ENCODE data around the gene SYNPO2.
"Not testable (repeated sequence)": the region's sequence is repeated elsewhere in the genome, so short reads cannot be mapped to it uniquely, and the experiment has no call there.

SYNPO2 gene

DNA sequence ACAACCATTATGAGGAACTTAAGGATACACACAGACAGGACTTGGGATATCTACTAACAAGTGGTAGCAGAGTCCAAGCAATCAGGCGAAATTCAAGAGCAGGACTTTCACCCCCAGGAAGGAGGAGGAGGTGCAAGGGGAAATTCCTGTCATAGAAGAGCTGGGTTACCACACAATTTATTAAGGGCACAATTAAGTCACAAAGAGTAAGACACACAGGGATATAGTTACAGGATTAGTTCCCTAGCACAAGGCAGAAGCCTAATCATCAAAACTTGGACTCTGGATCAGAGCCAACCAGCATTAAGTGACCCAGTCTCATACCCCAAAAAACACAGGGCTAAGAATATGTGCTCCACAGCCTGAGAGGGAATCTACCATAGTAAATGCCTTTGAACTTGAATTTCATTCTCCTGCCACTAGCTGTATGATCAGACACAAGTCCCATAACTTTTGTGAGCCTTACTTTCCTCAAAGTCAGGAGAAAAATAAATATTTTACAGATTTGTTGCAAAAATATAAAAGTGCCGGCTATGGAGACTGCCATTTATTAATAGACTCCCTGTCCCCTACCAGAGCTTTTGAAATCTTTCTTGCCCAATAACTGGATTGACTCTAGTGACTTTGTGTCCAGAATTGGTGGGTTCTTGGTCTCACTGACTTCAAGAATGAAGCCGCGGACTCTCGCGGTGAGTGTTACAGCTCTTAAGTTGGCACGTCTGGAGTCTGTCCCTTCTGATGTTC is 87.0 kb downstream of the SYNPO2 start:
- DNase-seq, result no peak

DNA sequence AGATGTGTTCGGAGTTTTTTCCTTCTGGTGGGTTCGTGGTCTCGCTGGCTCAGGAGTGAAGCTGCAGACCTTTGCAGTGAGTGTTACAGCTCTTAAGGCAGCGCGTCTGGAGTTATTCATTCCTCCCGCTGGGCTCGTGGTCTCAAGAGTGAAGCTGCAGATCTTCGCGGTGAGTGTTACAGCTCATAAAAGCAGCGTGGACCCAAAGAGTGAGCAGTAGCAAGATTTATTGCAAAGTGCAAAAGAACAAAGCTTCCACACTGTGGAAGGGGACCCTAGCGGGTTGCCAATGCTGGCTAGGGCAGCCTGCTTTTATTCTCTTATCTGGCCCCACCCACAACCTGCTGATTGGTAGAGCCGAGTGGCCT is 87.5 kb downstream of the SYNPO2 start:
- not testable (repeated sequence) for DNase-seq

DNA sequence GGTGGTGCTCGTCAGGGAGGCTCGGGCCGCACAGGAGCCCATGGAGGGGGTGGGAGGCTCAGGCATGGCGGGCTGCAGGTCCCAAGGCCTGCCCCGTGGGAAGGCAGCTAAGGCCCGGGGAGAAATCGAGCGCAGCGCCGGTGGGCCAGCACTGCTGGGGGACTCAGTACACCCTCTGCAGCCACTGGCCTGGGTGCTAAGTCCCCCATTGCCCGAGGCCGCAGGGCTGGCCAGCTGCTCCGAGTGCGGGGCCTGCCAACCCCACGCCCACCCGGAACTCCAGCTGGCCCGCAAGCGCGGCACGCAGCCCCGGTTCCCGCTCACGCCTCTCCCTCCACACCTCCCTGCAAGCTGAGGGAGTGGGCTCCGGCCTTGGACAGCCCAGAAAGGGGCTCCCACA is 88.4 kb downstream of the SYNPO2 start:
- DNase-seq, result not testable (repeated sequence)

DNA sequence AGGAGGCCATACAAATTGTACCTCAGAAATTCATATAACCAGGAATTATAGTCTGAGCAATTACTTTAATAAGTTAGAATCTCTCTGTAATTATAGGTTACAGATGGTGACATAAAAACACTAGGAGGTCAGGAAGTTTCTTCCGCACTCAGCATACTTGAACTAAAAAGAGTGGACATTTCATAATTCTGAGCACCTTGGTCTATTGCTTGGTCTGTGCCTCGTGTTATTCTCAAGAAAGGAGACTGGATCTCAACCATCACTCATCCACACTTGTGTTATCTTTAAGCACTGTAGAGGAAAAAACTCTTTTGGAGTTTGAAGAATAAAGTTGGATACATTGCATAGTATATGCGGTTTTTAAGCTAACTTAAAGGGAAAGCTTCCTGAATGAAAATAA is 91.1 kb downstream of the SYNPO2 start:
- no peak for DNase-seq

GRCh38 chr4:118981171-118981838 is 92.7 kb downstream of the SYNPO2 start:
- DNase-seq, result no peak

- DNase-seq, result peak; percentile 65
Observed at GRCh38 chr4:118981839-118982381, 93.3 kb downstream of the SYNPO2 start.

- no peak for DNase-seq
Observed at GRCh38 chr4:118983293-118983692, 94.6 kb downstream of the SYNPO2 start.

DNA sequence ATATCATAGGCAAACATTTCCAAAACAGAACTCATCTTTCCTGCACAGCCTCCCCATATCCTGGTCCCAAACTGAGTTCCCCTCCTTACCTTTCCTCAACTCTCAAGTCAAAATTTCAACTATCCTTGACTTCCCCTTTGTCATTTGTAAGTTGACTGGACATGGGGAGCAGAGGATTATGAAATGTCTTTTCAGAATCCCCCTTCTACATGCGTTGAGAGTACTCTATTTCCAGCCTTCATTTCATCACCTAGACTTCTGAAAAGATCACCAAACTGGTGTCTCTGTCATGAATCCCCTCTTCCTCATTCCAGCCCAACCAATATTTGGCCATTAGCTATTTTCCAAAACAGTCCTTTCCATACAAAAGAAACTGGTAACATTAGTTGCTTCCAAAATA is 95.2 kb downstream of the SYNPO2 start:
- DNase-seq, result no peak

- no peak for DNase-seq
Observed at GRCh38 chr4:118985170-118986000, 96.7 kb downstream of the SYNPO2 start.

DNA sequence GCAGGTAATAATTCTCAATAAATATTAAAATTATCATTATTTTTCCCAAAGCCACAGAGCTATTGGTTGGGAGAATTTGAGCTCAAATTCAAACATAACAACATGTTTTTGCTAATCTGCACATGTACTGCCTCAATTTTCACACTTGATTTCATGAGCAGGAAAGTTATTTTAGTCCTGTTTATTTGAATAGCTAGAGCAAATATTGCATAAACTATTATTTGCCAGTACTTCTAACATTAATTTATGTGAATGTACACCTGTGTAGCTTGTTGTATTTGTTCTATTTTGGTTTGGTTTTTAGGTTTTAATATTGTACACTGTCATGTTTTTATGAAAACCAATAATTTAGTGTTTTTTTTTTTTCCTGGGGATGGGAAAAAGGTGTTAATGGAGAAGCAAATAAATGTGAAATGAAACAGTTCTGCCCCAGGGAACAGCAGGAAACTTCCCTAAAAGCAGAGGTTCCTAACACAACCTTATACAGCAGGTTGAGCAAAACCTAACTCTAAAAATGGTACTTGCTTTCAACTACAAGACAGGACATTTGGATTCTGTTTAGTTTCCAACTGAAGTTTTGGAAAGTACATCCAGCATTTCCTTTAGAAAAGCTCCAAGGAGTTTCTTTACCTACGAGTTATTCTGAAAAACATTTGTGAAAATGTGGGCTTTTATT is 99.4 kb downstream of the SYNPO2 start:
- DNase-seq, result no peak

DNA sequence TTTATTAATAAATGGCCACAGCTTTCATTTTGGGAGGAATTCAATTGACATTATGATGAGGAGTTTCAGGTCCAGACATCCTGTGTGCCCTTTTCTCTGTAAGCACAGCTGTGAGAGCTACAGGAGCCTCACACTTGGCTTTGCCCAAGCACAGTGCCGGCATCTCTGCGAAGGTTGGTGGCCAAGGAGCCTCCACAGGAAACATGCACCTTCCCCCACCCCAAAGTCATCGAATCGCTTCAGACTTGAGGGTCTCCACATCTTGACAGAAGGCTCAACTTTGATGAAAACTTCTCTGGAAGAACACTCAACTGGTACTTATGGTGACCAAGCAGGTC is 100.0 kb downstream of the SYNPO2 start:
- no peak for DNase-seq

DNA sequence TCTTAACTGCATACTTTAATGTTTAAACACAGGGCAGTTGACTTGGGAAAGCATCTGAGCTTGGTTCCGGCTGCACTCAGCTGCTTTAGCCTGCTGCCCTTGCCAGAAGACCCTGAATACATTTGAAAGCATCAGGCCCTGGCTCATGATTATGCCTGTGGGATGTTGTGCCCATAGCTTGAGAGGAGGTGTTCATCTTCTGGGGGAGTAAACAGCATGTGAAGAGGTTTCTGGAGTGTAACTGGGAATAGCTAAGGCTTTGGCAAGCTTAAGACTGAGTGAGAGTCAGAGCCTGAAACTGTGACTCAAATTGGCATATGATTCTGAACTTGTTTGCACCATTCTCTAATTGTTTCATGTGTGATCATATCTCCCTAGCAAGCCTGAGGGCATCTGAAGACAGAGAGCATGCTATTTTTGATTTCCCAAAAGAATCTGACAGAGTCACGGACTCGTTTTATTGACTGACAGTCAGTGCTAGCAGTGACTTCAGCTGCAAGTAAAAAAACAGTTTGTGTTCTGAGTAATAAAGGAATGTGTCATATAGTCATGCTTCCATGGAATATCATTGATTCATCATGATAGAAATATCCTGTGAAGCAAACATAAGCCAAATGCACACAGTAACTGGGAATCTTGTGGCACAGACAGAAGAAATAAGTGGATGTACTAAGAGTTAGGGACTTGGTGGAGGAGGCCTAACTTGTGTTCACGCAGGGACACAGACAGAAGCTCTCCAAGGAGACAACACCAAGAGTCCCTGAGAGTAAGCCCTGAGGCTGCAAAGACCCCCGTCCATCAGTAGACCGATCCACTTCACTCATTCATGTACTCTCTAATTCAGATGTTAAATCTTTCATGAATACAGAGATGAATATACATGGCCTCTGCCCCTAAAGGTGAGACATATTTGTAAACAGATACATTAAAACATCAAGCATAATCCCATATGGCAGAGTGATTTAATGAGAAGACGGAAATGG is 100.7 kb downstream of the SYNPO2 start:
- DNase-seq, result no peak

DNA sequence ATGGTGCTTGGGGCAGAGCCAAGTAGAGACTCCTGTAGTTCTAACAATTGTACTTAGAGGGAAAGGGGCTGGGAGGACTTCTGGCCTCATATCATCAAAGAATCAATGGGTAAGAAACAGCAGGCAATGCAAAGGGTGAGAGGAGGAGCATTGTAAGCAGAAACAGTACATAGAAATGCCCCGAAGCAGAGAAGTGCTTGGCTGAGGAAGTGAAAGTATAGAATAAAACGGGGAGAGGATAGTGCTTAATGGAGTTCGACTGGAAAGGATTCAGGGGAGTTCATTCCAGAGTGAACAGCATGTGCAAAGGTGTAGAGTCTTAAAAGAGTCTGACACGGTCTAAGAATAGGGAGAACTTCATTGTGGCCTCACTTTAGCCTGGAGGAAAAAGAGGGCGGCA is 103.0 kb downstream of the SYNPO2 start:
- no peak for DNase-seq

- no peak for DNase-seq
Observed at GRCh38 chr4:118992149-118992548, 103.5 kb downstream of the SYNPO2 start.

DNA sequence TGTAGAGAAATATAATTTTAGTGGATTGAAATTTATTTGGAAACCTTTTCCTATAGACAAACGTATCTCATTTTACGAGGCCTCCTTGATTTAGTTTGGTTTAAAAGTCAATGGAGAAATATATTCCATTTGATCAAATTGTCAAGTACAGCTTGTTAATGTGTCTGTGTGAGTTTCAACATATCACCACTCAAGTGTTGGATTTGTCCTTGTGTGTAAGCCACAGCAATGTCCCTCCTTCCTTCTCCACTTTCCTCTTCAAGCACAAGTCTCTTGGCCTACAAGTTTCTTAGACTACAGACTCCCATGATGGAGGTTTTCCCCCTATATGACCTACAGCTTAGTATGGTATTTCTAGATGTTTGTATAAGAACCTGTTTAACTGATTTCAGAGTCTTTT is 104.7 kb downstream of the SYNPO2 start:
- no peak for DNase-seq

DNA sequence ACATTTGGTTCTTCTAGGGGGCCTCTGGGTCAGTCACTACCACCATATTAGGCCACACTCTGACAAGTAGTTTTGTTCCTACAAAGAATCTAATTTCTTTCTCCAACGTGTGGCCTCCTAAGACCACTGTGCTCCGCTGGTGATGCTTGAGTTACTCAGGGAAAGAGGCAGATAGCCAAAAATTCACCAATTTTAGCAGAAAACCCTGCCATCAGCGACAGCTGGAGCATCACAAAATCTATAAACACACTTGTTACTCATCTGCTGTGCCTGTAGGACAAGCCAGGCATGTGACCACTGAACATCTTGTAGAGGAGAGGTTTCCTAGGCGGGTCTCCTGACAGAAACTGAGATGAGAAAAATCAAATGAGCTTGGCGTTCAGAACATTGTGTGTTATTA is 105.4 kb downstream of the SYNPO2 start:
- no peak for DNase-seq

DNA sequence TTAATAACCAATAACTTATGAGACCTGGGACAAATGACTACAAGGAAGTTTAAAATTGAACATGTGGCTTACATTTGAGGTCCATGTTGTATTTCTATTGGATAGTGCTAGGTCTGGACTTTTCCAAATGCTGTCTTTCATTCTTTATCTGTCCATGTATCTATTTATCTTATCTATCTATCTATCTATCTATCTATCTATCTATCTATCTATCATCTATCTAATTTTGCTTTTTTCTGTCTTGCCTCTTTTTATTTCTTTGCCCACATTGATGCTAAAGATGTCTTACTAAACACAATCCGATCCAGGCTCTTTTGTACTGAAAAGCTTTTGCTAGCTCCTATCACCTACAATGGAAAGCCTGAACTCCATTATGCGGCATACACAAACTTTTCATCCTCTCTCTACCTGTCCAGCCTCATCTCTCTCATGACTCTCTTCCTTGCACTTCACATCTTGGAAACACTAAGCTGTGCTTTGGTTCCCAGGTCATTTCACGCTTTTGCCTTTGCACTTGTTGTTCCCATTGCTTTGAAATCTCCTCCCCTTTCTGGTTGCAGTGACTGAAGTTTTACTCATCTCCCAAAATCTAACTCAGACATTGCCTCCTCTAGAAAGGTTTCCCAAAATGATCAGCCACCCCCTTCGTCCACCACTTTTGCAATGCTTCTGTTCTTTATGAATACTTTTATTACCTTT is 107.2 kb downstream of the SYNPO2 start:
- no peak for DNase-seq

GRCh38 chr4:118997601-118998000 is 108.9 kb downstream of the SYNPO2 start:
- no peak for DNase-seq

GRCh38 chr4:118999919-119000318 is 111.3 kb downstream of the SYNPO2 start:
- DNase-seq, result no peak

GRCh38 chr4:119000400-119000799 is 111.7 kb downstream of the SYNPO2 start:
- no peak for DNase-seq

DNA sequence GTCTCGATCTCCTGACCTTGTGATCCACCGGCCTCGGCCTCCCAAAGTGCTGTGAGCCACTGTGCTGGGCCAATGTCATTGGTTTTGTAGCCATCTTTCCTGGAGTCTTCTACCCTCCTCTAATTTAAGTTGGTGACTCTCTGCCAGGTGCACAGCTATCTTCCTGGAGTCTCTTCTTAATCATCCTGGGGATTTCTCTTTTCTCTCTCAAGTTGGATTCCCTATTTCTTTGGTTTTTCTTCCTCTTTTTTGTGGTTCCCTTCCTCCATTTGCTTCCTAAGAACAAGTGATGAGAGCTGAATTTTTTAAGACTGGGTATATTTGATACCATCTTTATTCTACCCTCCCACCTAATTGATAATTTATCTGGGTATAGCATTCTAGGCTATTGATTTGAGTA is 113.8 kb downstream of the SYNPO2 start:
- no peak for DNase-seq

All from CD4-positive, alpha-beta T cell treated with Interleukin-10 for 1 hour (primary cell).